ENCODE results near the gene SAMM50. TPM values are rescaled to one million over a fixed set of nuclear protein-coding genes. Genes with fewer than 3 reads are reported as not detected.

Gene SAMM50
- total and polyA plus RNA-seq, 2 donors (not counting 1 experiment from before 2014, with no cell fraction given) = 32.9 to 45.7 TPM

DNA sequence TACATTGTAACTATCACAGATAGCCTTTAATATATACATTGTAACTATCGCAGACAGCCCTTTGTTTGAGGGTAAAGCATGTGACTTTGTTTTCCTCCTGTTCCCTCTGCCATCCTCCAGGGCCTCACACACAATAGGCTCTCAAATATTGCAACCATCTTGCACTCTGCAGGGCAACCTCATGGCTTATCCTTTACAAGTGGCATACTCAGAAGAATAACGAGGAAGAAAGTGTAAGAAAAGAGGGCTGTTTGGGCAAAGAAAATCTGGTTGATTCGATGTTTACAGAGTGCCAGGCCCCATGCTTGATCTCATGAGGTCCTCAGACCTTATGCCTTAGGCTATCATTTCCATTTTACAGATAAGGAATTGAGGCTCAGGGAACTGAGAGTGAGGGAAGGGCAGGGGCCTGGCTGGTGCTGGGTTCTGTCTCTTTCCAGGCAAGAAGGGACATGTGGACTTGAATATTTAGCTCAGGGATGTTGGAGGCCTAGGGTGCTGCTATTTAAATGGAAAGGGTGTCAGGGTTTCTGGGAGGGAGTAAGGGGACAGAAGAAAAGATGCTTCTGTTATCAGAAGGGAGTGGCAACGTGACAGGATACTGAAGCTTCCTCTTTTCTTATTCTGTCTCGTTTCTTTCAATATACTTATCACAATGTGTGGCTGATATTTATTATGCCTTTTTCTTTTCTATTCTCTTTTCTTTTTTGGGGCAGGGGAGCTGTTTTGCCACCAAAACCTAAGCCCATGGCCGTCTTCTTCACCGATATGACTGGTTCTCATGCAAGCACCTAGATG lies 1.1 kb upstream of the SAMM50 start:
- peak overlapping the region; percentile 75 for H3K9ac ChIP-seq (ENCODE audit: insufficient read depth, low read length)
- TF ChIP-seq, protein P1, sequence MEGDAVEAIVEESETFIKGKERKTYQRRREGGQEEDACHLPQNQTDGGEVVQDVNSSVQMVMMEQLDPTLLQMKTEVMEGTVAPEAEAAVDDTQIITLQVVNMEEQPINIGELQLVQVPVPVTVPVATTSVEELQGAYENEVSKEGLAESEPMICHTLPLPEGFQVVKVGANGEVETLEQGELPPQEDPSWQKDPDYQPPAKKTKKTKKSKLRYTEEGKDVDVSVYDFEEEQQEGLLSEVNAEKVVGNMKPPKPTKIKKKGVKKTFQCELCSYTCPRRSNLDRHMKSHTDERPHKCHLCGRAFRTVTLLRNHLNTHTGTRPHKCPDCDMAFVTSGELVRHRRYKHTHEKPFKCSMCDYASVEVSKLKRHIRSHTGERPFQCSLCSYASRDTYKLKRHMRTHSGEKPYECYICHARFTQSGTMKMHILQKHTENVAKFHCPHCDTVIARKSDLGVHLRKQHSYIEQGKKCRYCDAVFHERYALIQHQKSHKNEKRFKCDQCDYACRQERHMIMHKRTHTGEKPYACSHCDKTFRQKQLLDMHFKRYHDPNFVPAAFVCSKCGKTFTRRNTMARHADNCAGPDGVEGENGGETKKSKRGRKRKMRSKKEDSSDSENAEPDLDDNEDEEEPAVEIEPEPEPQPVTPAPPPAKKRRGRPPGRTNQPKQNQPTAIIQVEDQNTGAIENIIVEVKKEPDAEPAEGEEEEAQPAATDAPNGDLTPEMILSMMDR (conservative IDR thresholded peaks at IDR 0.05 in 1 of 2, IDR thresholded peaks at IDR 0.05 in 1 of 2; ENCODE audit: low read depth in 1 of 2, low read length in 2 of 2) = no peak
- TF ChIP-seq EZH2 (IDR thresholded peaks at IDR 0.05; ENCODE audit: low read length, missing control alignments) = no peak
- H3K9me3 ChIP-seq (ENCODE audit: control insufficient read depth, insufficient read depth, low read depth, low read length) = no peaks in the 10 kb centered on the region
- H3K36me3 ChIP-seq (ENCODE audit: control insufficient read depth, insufficient read depth, low read length) = no peaks in the 10 kb centered on the region
- H4K20me1 ChIP-seq (ENCODE audit: control insufficient read depth, extremely low read depth, insufficient read depth, low read length) = peaks cover 1% of the 10 kb centered on the region
- H3K27ac ChIP-seq (ENCODE audit: insufficient read depth, low read length) = peak overlapping the region; percentile 78
- no peak for DNase-seq (ENCODE audit: low read depth in 2 of 2)
- H3K4me2 ChIP-seq (ENCODE audit: extremely low read depth, insufficient read depth, low read length) = peak overlapping the region; percentile 88
- H3K27me3 ChIP-seq (ENCODE audit: control insufficient read depth, insufficient read depth, low read length) = no peaks in the 10 kb centered on the region
- H3K4me3 ChIP-seq (replicated peaks in 1 of 4; ENCODE audit: control extremely low read depth in 1 of 4, insufficient read depth in 1 of 4, low read depth in 3 of 4, low read length in 4 of 4) = peak overlapping the region; percentile 48 to 93 (median 70)
- peak overlapping the region; percentile 4 for H2AFZ ChIP-seq (ENCODE audit: low read length)
- H3K4me1 ChIP-seq (ENCODE audit: control insufficient read depth, extremely low read depth, insufficient read depth, low read length) = peaks cover 2% of the 10 kb centered on the region
- H3K79me2 ChIP-seq (ENCODE audit: control insufficient read depth, insufficient read depth, low read length) = peaks cover 24% of the 10 kb centered on the region

DNA sequence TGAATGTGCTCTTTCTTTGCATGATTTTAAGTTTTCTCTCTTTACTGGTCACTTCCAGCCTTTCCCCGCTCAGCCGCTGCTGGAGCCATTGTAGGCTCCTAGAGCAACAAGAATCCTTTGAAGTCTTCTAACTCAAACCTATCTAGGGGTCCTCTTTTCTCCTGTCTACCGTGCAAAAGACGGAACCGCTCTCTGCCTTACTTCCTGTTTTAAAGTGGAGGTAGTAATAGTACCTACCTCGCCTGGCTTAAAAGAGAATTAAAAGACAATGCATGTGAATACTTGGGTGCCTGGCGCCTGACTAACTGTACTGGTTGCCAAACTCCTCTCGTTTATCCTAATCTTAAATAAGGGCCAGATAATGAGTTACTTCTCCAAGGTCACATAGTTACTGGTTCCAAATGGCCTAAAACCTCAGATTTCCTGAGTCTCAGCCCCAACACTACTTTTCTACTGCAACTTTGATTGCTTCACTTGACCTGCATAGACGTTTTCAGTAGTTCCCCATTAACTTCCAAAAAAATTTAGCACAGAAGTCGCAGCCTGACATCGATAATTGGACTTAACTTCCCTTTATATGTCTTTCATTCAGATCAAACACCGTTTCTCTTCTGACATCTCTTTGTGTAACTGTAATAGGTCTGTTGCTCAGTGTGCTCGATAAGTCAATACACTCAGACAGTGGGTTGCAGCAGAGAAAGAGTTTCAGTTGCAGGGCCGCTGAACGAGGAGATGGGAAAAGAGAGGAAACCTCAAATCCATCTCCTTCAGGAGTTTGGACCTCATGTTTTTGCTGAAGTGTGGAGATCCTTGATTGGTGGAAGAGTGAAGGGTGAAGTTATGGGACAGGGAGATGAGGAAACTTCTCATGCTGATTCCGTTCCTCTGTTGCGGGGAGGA lies 891 bp downstream of the SAMM50 start:
- peak overlapping the region; percentile 95 for H3K4me2 ChIP-seq (ENCODE audit: extremely low read depth, insufficient read depth, low read length)
- no peaks in the 10 kb centered on the region for H3K27me3 ChIP-seq (ENCODE audit: control insufficient read depth, insufficient read depth, low read length)
- peaks cover 1% of the 10 kb centered on the region for H4K20me1 ChIP-seq (ENCODE audit: control insufficient read depth, extremely low read depth, insufficient read depth, low read length)
- no peaks in the 10 kb centered on the region for H3K36me3 ChIP-seq (ENCODE audit: control insufficient read depth, insufficient read depth, low read length)
- H3K9me3 ChIP-seq (ENCODE audit: control insufficient read depth, insufficient read depth, low read depth, low read length) = no peaks in the 10 kb centered on the region
- peak overlapping the region; percentile 46 for H2AFZ ChIP-seq (ENCODE audit: low read length)
- peaks cover 33% of the 10 kb centered on the region for H3K79me2 ChIP-seq (ENCODE audit: control insufficient read depth, insufficient read depth, low read length)
- peak overlapping the region; percentile 78 for H3K27ac ChIP-seq (ENCODE audit: insufficient read depth, low read length)
- H3K4me3 ChIP-seq (replicated peaks in 1 of 4; ENCODE audit: control extremely low read depth in 1 of 4, insufficient read depth in 1 of 4, low read depth in 3 of 4, low read length in 4 of 4) = peak overlapping the region; percentile 48 to 93 (median 70)
- TF ChIP-seq EZH2 (IDR thresholded peaks at IDR 0.05; ENCODE audit: low read length, missing control alignments) = no peak
- TF ChIP-seq, protein P1 (conservative IDR thresholded peaks at IDR 0.05 in 1 of 2, IDR thresholded peaks at IDR 0.05 in 1 of 2; ENCODE audit: low read depth in 1 of 2, low read length in 2 of 2) = no peak
- H3K9ac ChIP-seq (ENCODE audit: insufficient read depth, low read length) = peak overlapping the region; percentile 75
- peak; percentile 13 to 25 for DNase-seq (ENCODE audit: low read depth in 2 of 2)
- peaks cover 2% of the 10 kb centered on the region for H3K4me1 ChIP-seq (ENCODE audit: control insufficient read depth, extremely low read depth, insufficient read depth, low read length)
